Gastrocnemius medialis (tissue), 4 donors: ENCODE measurements around the gene WDR7.

Source experiments
- CTCF ChIP-seq, 5 experiments: fragments of 450-650 bp in 3 of 5; fragments of 200-600 bp in 2 of 5; sonication (generic) in 2 of 5; IDR thresholded peaks in 4 of 5; conservative IDR thresholded peaks in 1 of 5; 1 replicate in 4 of 5; 2 replicates in 1 of 5; pipeline ENCODE4 v1.5.1; 2016 to 2019; ENCODE audit warnings: antibody characterized with exemption in 5 of 5, mild to moderate bottlenecking in 3 of 5, moderate library complexity in 3 of 5
- POLR2A ChIP-seq, 2 donors: fragments of 450-650 bp; IDR thresholded peaks; one replicate each; pipeline ENCODE4 v1.6.1; 2017; ENCODE audit warnings: antibody characterized with exemption in 2 of 2, mild to moderate bottlenecking in 2 of 2, moderate library complexity in 2 of 2

- TF ChIP-seq CTCF (IDR thresholded peaks at IDR 0.05 in 4 of 5, conservative IDR thresholded peaks at IDR 0.05 in 1 of 5) (no peak), POLR2A (IDR thresholded peaks at IDR 0.05) (no peak)
Observed at GRCh38 chr18:56715121-56715520, 64.0 kb downstream of the WDR7 start.
